Measurements from ENCODE around the gene PRKCSH. TPM values are rescaled to one million over a fixed set of nuclear protein-coding genes. Genes with fewer than 3 reads are reported as not detected.

PRKCSH gene
- total and polyA plus RNA-seq, 10 of the 15 experiments (the other 5 are each of a cell fraction or from before 2014, with no cell fraction given): 1.1 to 280 (median 44.1) TPM

DNA sequence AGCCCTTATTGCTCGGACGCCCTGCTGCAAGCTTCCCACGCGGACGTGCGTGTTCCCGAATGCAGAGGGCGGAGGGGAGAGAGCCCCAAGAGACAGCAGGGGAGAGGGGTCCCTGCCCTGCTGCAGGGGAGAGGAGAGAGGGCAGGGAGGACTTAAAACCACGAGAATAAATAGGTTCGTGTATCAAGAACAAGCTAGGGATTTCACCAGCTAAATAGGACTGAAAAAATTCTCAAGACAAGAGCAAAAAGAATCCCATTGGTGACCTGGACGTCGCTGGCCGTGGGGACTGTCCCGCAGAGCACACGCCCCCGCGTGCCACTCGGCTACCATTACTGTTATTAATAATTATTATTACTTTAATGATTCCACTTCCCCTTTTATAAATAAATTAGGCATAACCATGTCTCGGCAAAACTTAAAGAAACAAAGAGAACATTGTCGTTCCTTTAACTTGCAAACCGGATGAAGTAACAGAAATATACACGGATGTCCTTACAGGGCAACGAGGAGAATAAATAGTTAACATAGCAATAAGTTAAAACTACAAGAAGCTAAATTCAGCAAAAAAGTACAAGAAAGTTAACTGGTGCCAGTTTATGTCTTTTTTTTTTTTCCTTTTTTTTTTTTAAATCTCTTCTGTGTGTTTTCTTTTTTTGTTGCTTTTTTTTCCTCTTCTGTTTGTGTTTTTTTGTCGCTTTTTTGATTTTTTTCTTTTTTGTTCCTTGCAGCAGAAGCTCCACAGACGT, 16.6 kb downstream of the PRKCSH start (continued):
- TF ChIP-seq MTA2 (IDR thresholded peaks at IDR 0.05; ENCODE audit: low read depth) (peak; percentile 90), ZNF217 (IDR thresholded peaks at IDR 0.05) (no peak), GATAD2B (conservative IDR thresholded peaks at IDR 0.05; ENCODE audit: low read depth) (no peak), BHLHE40 (IDR thresholded peaks at IDR 0.05; ENCODE audit: borderline replicate concordance in 1 of 2, low read depth in 2 of 2, low read length in 1 of 2) (peak; percentile 62 to 63; a peak in 3 of 4 replicates), TARDBP (IDR thresholded peaks at IDR 0.05; ENCODE audit: borderline replicate concordance) (no peak), SPI1 (IDR thresholded peaks at IDR 0.05; ENCODE audit: borderline replicate concordance, insufficient read depth, low read depth, low read length) (peak; percentile 81), ATF7 (IDR thresholded peaks at IDR 0.05; ENCODE audit: low read depth) (peak; percentile 60), RUNX3 (IDR thresholded peaks at IDR 0.05; ENCODE audit: low read length) (peak; percentile 34), BCL11A (IDR thresholded peaks at IDR 0.05; ENCODE audit: low read depth, low read length) (peak; percentile 48; the same call in 1 of the 2 replicates), FOXM1 (IDR thresholded peaks at IDR 0.05; ENCODE audit: low read depth, low read length) (peak; percentile 60; the same call in 1 of the 2 replicates), CUX1 (IDR thresholded peaks at IDR 0.05; ENCODE audit: insufficient replicate concordance, low read depth, low read length) (no peak), CBX5 (IDR thresholded peaks at IDR 0.05; ENCODE audit: low read depth) (no peak), IRF4 (IDR thresholded peaks at IDR 0.05; ENCODE audit: low read depth, low read length) (0 out of 2 replicates have a peak, but pooled peaks have one; percentile 5), ATF3 (IDR thresholded peaks at IDR 0.05; ENCODE audit: borderline replicate concordance, extremely low read depth, low read depth, low read length) (no peak), EGR1 (IDR thresholded peaks at IDR 0.05; ENCODE audit: borderline replicate concordance in 1 of 2, low read depth in 2 of 2, low read length in 2 of 2) (peak in 1 of 2 experiments; percentile 91; a peak in 2 of 3 replicates), NFXL1 (IDR thresholded peaks at IDR 0.05; ENCODE audit: borderline replicate concordance) (no peak), MEF2A (IDR thresholded peaks at IDR 0.05; ENCODE audit: insufficient read depth, low read depth, low read length) (0 out of 2 replicates have a peak, but pooled peaks have one; percentile 36), NBN (IDR thresholded peaks at IDR 0.05) (0 out of 2 replicates have a peak, but pooled peaks have one; percentile 69), POLR2A (IDR thresholded peaks at IDR 0.05; ENCODE audit: low read depth, low read length) (peak; percentile 38; the same call in 1 of the 2 replicates), IKZF2 (IDR thresholded peaks at IDR 0.05) (peak in 1 of 2 experiments; percentile 17; a peak in 2 of 4 replicates), RAD51 (IDR thresholded peaks at IDR 0.05) (peak; percentile 7; the same call in 1 of the 2 replicates), SRF (IDR thresholded peaks at IDR 0.05; ENCODE audit: low read depth in 2 of 2, low read length in 2 of 2) (0 out of 4 replicates have a peak, but pooled peaks have one; percentile 18 to 23), SUPT20H (IDR thresholded peaks at IDR 0.05; ENCODE audit: borderline replicate concordance, control insufficient read depth, low read depth, low read length) (no peak)

Data from GM12878 (cell line).